Left lung (tissue), 10 donors: ENCODE data around the gene HHIP. TPM values are rescaled to one million over a fixed set of nuclear protein-coding genes. Genes with fewer than 3 reads are reported as not detected.

Experiments used
- ATAC-seq: fragments of 200-7000 bp; cut with Tn5 transposase; one replicate; pipeline ENCODE4 v1.9.1; 2020; ENCODE audit warnings: moderate library complexity
- DNase-seq, 4 donors: peaks; one replicate each; pipeline ENCODE4 v3.0.0-alpha.2; 2013 to 2020
- H3K27ac ChIP-seq, 2 donors: fragments of 200-600 bp; sonication (generic) in 1 of 2; one replicate each; pipeline versions ENCODE4 v1.5.0 to v1.8.0; 2020 to 2021
- H3K27me3 ChIP-seq, 2 donors: fragments of 200-600 bp; sonication (generic) in 1 of 2; one replicate each; pipeline versions ENCODE4 v1.5.0 to v1.8.0; 2020 to 2021
- H3K36me3 ChIP-seq, 2 donors: fragments of 200-600 bp; sonication (generic) in 1 of 2; one replicate each; pipeline versions ENCODE4 v1.5.0 to v1.8.0; 2020 to 2021
- H3K4me1 ChIP-seq, 2 donors: fragments of 200-600 bp; one replicate each; pipeline ENCODE4 v1.8.0; 2021
- H3K4me3 ChIP-seq, 2 donors: fragments of 200-600 bp; sonication (generic) in 1 of 2; one replicate each; pipeline versions ENCODE4 v1.5.0 to v1.8.0; 2020 to 2021; ENCODE audit warnings: mild to moderate bottlenecking in 1 of 2
- H3K9me3 ChIP-seq, 2 donors: fragments of 200-600 bp; sonication (generic) in 1 of 2; one replicate each; pipeline versions ENCODE4 v1.5.0 to v1.8.0; 2020 to 2021
- intact Hi-C, 2 donors: fragments of 100-400 bp; cut with DNase I; formaldehyde crosslinking; loops; one replicate each; pipeline versions ENCODE4 v1.11.2 to v1.14.2; 2022
- polyA plus RNA-seq, 6 donors: library from polyadenylated mRNA; unstranded; fragments of 120-200 nt; gene quantifications; one replicate each; pipeline ENCODE4 v1.2.1, GENCODE V29; 2013; ENCODE audit not compliant: insufficient read length in 6 of 6
- total RNA-seq, 2 donors: library from RNA; stranded (reverse); fragmentation: NEBNext Ultra II Directional; extraction: Animal tissue kit (Norgen Biotek cat#: 25700); gene quantifications; one replicate each; pipeline ENCODE4 v1.2.1, GENCODE V29; 2021
- TF ChIP-seq, protein P1 (sequence below), 2 donors: fragments of 200-600 bp; sonication (generic) in 1 of 2; IDR thresholded peaks; one replicate each; pipeline versions ENCODE4 v1.5.0 to v1.8.0; 2021; ENCODE audit warnings: antibody characterized with exemption in 2 of 2
- donor health status: DM: no; HTN: yes; CAD: no.
- donor health status: DM: no; HTN: no; CAD: no.

The HHIP gene
- total and polyA plus RNA-seq, 8 donors = 17.1 to 59.8 (median 44.0) TPM

DNA sequence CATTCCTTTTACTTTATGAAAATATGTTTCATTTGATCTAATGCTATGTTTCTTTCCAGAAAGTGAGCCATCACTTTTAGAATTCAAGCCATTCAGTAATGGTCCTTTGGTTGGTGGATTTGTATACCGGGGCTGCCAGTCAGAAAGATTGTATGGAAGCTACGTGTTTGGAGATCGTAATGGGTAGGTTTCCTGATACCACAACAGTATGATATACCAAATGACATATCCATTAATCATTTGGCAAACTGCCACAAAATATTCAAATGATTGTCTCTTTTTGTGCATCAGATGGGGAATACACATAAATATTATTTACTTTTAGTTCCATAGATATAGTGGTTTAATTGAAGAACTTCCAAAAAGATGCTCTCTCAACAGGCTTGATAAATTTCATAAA, 68.2 kb downstream of the HHIP start:
- Histone ChIP-seq H3K36me3 (no peaks in the 10 kb centered on the region), H3K27me3 (no peaks in the 10 kb centered on the region), H3K9me3 (no peaks in the 10 kb centered on the region), H3K4me3 (no peak overlapping the region), H3K27ac (no peak overlapping the region), H3K4me1 (no peaks in the 10 kb centered on the region)
- ATAC-seq (no peak), DNase-seq (no peak)
- intact Hi-C loops = no loop called here
- TF ChIP-seq, protein P1, sequence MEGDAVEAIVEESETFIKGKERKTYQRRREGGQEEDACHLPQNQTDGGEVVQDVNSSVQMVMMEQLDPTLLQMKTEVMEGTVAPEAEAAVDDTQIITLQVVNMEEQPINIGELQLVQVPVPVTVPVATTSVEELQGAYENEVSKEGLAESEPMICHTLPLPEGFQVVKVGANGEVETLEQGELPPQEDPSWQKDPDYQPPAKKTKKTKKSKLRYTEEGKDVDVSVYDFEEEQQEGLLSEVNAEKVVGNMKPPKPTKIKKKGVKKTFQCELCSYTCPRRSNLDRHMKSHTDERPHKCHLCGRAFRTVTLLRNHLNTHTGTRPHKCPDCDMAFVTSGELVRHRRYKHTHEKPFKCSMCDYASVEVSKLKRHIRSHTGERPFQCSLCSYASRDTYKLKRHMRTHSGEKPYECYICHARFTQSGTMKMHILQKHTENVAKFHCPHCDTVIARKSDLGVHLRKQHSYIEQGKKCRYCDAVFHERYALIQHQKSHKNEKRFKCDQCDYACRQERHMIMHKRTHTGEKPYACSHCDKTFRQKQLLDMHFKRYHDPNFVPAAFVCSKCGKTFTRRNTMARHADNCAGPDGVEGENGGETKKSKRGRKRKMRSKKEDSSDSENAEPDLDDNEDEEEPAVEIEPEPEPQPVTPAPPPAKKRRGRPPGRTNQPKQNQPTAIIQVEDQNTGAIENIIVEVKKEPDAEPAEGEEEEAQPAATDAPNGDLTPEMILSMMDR (IDR thresholded peaks at IDR 0.05) = no peak

DNA sequence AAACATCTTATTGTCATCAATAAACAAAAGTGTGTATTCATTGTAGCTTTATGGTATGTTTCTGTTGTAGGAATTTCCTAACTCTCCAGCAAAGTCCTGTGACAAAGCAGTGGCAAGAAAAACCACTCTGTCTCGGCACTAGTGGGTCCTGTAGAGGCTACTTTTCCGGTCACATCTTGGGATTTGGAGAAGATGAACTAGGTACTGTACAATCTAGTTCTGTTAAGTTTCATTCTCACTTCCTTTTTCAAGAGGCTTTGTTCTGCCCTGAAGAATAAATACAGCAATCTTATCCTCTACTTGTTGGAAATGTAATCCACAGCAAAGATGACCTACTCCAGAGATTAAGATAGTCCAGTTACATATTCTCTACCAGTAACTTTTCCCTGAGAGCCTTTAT, 69.3 kb downstream of the HHIP start:
- Histone ChIP-seq H3K9me3 (no peaks in the 10 kb centered on the region), H3K36me3 (no peaks in the 10 kb centered on the region), H3K4me3 (no peak overlapping the region), H3K27me3 (no peaks in the 10 kb centered on the region), H3K4me1 (no peaks in the 10 kb centered on the region), H3K27ac (no peak overlapping the region)
- TF ChIP-seq, protein P1 (IDR thresholded peaks at IDR 0.05) = no peak
- DNase-seq (no peak), ATAC-seq (no peak)
- intact Hi-C loops = no loop called here

DNA sequence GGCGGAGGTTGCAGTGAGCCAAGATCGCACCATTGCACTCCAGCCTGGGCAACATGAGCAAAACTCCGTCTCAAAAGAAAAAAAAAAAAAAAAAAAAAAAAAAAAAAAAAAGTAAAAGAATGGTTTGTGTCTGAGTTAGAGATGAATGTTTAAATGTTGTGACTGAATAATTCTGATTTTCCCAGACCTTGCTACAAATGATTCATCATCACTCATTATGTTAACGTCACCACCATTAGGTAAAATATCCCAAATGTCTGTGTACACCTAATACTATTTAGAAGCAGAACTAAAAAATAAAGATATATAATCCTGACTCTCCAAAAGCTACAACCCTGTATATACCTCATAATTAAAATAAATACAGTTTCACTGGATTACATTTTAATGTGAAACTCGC, 70.8 kb downstream of the HHIP start:
- H3K27me3 ChIP-seq = no peaks in the 10 kb centered on the region

DNA sequence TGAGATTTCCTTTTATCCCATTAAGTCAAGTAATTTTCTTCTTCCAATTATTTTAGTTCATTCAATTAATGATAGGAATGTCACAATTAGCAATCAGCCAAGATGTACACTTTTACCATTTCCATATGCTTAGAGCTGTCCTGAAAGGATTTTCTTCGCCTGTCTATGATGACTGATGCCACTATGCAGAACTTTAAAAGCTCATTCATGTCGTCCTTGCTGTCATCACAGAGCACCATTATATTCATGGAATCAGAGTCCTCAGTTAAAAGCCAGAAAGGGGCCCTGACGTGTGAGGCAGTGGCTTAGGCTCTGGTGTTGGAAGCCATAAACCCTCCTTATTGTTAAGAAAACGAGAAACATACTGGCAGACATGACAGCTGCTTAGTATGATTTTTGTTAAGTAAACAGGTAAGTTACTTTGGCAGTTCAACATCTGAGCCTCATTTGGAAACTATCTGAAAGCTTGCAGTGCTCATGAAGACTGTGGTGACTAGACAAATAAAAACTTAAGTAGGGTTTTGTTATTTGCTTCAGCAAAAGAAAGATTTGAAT, 73.1 kb downstream of the HHIP start:
- intact Hi-C loops = no loop called here
- Histone ChIP-seq H3K27me3 (no peaks in the 10 kb centered on the region), H3K4me1 (no peaks in the 10 kb centered on the region), H3K36me3 (no peaks in the 10 kb centered on the region), H3K4me3 (no peak overlapping the region), H3K27ac (no peak overlapping the region), H3K9me3 (no peaks in the 10 kb centered on the region)
- TF ChIP-seq, protein P1 (IDR thresholded peaks at IDR 0.05) = no peak
- no peak for DNase-seq
- no peak for ATAC-seq

More for the DNA sequence above, 70.8 kb downstream of the HHIP start:
- no peaks in the 10 kb centered on the region for H3K9me3 ChIP-seq
- no peak overlapping the region for H3K27ac ChIP-seq
- intact Hi-C loops = no loop called here
- TF ChIP-seq, protein P1 (IDR thresholded peaks at IDR 0.05) = no peak
- no peaks in the 10 kb centered on the region for H3K4me1 ChIP-seq
- ATAC-seq (no peak), DNase-seq (no peak)
- no peaks in the 10 kb centered on the region for H3K36me3 ChIP-seq
- H3K4me3 ChIP-seq = no peak overlapping the region

DNA sequence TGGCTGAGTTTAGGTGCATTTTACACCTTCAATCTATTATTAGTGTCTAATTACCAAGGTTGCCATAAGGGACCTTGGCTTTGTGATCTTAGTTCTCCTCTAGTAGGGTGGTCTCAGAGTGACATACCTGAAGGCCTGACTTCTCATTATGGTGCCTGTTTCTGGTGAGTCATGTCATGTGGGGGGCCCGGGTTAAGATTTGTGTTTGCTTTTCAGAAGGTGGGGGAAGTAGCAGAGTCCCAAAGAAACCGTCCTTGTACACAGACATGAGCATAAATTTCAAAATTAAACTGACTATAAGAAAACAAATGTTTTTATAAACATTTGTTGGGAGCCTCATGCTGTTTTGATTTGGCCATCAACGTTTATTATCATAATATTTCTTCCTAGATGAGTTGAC, 74.5 kb downstream of the HHIP start:
- intact Hi-C loops = no loop called here
- TF ChIP-seq, protein P1 (IDR thresholded peaks at IDR 0.05) = no peak
- DNase-seq (no peak), ATAC-seq (no peak)
- no peak overlapping the region for H3K4me3 ChIP-seq
- H3K27me3 ChIP-seq = no peaks in the 10 kb centered on the region
- no peaks in the 10 kb centered on the region for H3K4me1 ChIP-seq
- H3K27ac ChIP-seq = no peak overlapping the region
- H3K9me3 ChIP-seq = no peaks in the 10 kb centered on the region
- H3K36me3 ChIP-seq = no peaks in the 10 kb centered on the region
